Measurements from ENCODE around the gene BEGAIN. TPM values are rescaled to one million over a fixed set of nuclear protein-coding genes. Genes with fewer than 3 reads are reported as not detected.
A peak's percentile ranks its signal among the peaks of the same experiment; 100 is the strongest.

The BEGAIN gene
- total and polyA plus RNA-seq, 2 donors (not counting 3 experiments of a cell fraction or from before 2014, with no cell fraction given) = 0.49 TPM; not detected in 1

DNA sequence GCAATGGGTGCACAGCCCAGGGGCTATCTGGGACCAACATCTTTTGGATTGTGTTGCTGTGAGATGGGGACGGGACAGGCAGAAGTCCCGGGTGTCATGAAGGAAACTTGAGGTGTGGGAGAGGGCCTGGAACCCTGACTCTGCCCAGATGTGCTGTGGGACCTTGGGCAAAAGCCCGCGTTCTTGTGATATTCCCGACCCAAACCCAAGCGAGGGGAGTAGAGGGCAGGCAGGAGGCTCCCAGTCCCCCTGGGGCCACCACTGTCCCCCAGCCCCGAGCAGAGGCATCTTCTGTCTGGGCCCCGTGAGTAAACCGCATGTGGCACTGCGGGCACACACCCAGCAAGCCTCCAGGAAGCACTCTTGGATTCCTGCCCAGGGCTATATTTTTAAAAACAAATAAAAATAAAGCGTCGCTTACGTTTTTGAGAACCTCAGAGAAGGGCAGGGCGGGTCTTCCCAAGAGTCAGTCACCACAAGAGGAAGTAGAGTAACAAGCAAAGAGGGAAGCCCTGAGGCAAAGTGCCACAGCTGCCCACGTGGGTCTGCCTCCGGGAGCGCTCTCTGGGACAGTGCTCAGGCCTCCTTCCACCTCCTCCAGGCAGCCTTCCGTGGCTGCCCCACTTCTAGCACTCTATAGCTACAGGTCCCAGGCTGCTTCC is 39.5 kb downstream of the BEGAIN start:
- intact Hi-C loops (cut with micrococcal nuclease) (loop anchor here (5.0 to 10.0 kb wide), 2 partner anchors 133 to 160 kb away; no protein-coding TSS in a partner anchor), dilution Hi-C loops (cut with MboI; ENCODE audit: extremely low pct_ligation_motif_present, low sequenced_read_pairs) (no loop called here)
- DNase-seq (ENCODE audit: low read depth, low spot score) (peak; percentile 34), FAIRE-seq (peak; percentile 90)
- Histone ChIP-seq H3K79me2 (ENCODE audit: control insufficient read depth, insufficient read depth, low read length) (no peaks in the 10 kb centered on the region), H3K4me2 (ENCODE audit: insufficient read depth, low read length) (no peak overlapping the region), H3K27ac (ENCODE audit: insufficient read depth, low read depth, low read length) (no peak overlapping the region), H4K20me1 (replicated peaks; ENCODE audit: control insufficient read depth, extremely low read depth, insufficient read depth, low read length) (no peaks in the 10 kb centered on the region), H3K4me1 (ENCODE audit: control insufficient read depth, extremely low read depth, insufficient read depth, low read length) (peaks cover 6% of the 10 kb centered on the region), H3K4me3 (replicated peaks in 1 of 3; ENCODE audit: insufficient read depth in 1 of 3, low read depth in 1 of 3, low read length in 3 of 3) (no peak overlapping the region), H3K9me3 (replicated peaks; ENCODE audit: control insufficient read depth, insufficient read depth, low read length) (no peaks in the 10 kb centered on the region), H3K9ac (replicated peaks; ENCODE audit: extremely low read depth, insufficient read depth, low read length) (no peak overlapping the region), H3K36me3 (ENCODE audit: control insufficient read depth in 2 of 2, extremely low read depth in 1 of 2, insufficient read depth in 2 of 2, low read length in 2 of 2) (no peaks in the 10 kb centered on the region), H3K9me1 (replicated peaks; ENCODE audit: control insufficient read depth, extremely low read depth, insufficient read depth, low read length) (no peaks in the 10 kb centered on the region), H3K27me3 (ENCODE audit: control insufficient read depth in 2 of 2, insufficient read depth in 2 of 2, low read length in 2 of 2) (no peaks in the 10 kb centered on the region), H2AFZ (ENCODE audit: low read depth, low read length) (peak overlapping the region; percentile 70)
- no TSS peak for BruUV-seq (replicated peaks)
- no peak for TF ChIP-seq GATA2 (IDR thresholded peaks at IDR 0.05; ENCODE audit: insufficient read depth, insufficient read length, low read depth, low read length)
- TF ChIP-seq FOS (IDR thresholded peaks at IDR 0.05; ENCODE audit: borderline replicate concordance, insufficient read depth, low read length) = no peak
- no peak for TF ChIP-seq POLR2AphosphoS5 (IDR thresholded peaks at IDR 0.05; ENCODE audit: insufficient read depth, low read depth, low read length)
- TF ChIP-seq POLR2A (IDR thresholded peaks at IDR 0.05; ENCODE audit: low read depth, low read length) = no peak
- TF ChIP-seq, protein P1, sequence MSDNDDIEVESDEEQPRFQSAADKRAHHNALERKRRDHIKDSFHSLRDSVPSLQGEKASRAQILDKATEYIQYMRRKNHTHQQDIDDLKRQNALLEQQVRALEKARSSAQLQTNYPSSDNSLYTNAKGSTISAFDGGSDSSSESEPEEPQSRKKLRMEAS (IDR thresholded peaks at IDR 0.05; ENCODE audit: insufficient read depth, insufficient read length) = no peak
- TF ChIP-seq JUN (IDR thresholded peaks at IDR 0.05; ENCODE audit: borderline replicate concordance, insufficient read depth, insufficient read length, low read depth) = no peak
- TF ChIP-seq MYC (IDR thresholded peaks at IDR 0.05; ENCODE audit: low read depth, low read length) = peak; percentile 51
- TF ChIP-seq EZH2 (IDR thresholded peaks at IDR 0.05; ENCODE audit: borderline replicate concordance, low read depth, low read length, severe bottlenecking) = no peak
- TF ChIP-seq, protein P2, sequence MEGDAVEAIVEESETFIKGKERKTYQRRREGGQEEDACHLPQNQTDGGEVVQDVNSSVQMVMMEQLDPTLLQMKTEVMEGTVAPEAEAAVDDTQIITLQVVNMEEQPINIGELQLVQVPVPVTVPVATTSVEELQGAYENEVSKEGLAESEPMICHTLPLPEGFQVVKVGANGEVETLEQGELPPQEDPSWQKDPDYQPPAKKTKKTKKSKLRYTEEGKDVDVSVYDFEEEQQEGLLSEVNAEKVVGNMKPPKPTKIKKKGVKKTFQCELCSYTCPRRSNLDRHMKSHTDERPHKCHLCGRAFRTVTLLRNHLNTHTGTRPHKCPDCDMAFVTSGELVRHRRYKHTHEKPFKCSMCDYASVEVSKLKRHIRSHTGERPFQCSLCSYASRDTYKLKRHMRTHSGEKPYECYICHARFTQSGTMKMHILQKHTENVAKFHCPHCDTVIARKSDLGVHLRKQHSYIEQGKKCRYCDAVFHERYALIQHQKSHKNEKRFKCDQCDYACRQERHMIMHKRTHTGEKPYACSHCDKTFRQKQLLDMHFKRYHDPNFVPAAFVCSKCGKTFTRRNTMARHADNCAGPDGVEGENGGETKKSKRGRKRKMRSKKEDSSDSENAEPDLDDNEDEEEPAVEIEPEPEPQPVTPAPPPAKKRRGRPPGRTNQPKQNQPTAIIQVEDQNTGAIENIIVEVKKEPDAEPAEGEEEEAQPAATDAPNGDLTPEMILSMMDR (IDR thresholded peaks at IDR 0.05; ENCODE audit: extremely low read depth in 1 of 2, insufficient read depth in 1 of 2, low read depth in 1 of 2, low read length in 2 of 2) = no peak
- POLR2A ChIA-PET = no interaction called here
- CTCF ChIA-PET = no interaction called here
